HEK293 (cell line): ENCODE results near the gene TSHZ2.

Experiments used
- MEIS1 ChIP-seq: sonication (generic); formaldehyde crosslinking; IDR thresholded peaks from 2 replicates; pipeline ENCODE4 v1.8.1; 2022; ENCODE audit warnings: missing genetic modification reagents, mild to moderate bottlenecking, borderline replicate concordance
- ZNF292 ChIP-seq: fragments of 450-650 bp; formaldehyde crosslinking; IDR thresholded peaks from 2 replicates; pipeline ENCODE4 v1.5.1; 2016; ENCODE audit warnings: low read depth, missing biosample characterization, missing genetic modification characterization, borderline replicate concordance
- ZNF645 ChIP-seq: fragments of 450-650 bp; formaldehyde crosslinking; IDR thresholded peaks from 2 replicates; pipeline ENCODE4; 2016; ENCODE audit warnings: missing biosample characterization, missing genetic modification characterization
- ZNF76 ChIP-seq: fragments of 450-650 bp; formaldehyde crosslinking; IDR thresholded peaks from 2 replicates; pipeline ENCODE4; 2016; ENCODE audit warnings: low read depth, missing biosample characterization, missing genetic modification characterization, borderline replicate concordance
- TF ChIP-seq, protein P1 (sequence below): fragments of 450-650 bp; formaldehyde crosslinking; IDR thresholded peaks from 2 replicates; pipeline ENCODE4 v1.5.1; 2016; ENCODE audit warnings: missing biosample characterization, missing genetic modification characterization

GRCh38 chr20:53409447-53409717 lies 437.2 kb downstream of the TSHZ2 start:
- TF ChIP-seq ZNF292 (tag by site-specific recombination) (no peak), ZNF76 (tag by site-specific recombination) (no peak), MEIS1 (CRISPR knock-in tag) (no peak), ZNF645 (tag by site-specific recombination) (no peak)
- TF ChIP-seq, protein P1, sequence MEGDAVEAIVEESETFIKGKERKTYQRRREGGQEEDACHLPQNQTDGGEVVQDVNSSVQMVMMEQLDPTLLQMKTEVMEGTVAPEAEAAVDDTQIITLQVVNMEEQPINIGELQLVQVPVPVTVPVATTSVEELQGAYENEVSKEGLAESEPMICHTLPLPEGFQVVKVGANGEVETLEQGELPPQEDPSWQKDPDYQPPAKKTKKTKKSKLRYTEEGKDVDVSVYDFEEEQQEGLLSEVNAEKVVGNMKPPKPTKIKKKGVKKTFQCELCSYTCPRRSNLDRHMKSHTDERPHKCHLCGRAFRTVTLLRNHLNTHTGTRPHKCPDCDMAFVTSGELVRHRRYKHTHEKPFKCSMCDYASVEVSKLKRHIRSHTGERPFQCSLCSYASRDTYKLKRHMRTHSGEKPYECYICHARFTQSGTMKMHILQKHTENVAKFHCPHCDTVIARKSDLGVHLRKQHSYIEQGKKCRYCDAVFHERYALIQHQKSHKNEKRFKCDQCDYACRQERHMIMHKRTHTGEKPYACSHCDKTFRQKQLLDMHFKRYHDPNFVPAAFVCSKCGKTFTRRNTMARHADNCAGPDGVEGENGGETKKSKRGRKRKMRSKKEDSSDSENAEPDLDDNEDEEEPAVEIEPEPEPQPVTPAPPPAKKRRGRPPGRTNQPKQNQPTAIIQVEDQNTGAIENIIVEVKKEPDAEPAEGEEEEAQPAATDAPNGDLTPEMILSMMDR (tag by site-specific recombination) = no peak
